ENCODE measurements around the gene MRTFA.
"Not testable (repeated sequence)": the region's sequence is repeated elsewhere in the genome, so short reads cannot be mapped to it uniquely, and the experiment has no call there.

MRTFA gene

GRCh38 chr22:40595497-40596234 lies 40.9 kb downstream of the MRTFA start:
- DNase-seq (ENCODE audit: low spot score) = no peak

- no peak for DNase-seq (ENCODE audit: low spot score)
These were observed 41.6 kb downstream of the MRTFA start for GRCh38 chr22:40594924-40595323.

DNA sequence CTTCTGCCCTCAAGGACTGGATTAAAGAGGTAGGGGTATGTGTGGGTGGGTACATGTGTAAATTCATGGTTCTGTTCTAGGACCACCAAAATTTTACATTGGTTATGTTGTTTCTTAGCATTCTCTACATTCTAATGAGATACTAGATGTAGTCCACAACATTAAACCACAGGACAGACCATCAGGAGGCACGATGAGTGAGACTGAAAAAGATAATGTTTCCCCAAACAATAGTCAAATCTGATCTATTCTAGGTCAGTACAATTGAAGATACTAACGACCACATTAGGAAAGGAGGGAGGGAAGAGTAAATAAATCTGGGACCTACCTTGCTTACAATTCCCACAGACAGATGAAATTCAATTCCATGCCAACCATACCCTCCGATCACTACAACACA lies 42.2 kb downstream of the MRTFA start:
- no peak for DNase-seq (ENCODE audit: low spot score)

DNA sequence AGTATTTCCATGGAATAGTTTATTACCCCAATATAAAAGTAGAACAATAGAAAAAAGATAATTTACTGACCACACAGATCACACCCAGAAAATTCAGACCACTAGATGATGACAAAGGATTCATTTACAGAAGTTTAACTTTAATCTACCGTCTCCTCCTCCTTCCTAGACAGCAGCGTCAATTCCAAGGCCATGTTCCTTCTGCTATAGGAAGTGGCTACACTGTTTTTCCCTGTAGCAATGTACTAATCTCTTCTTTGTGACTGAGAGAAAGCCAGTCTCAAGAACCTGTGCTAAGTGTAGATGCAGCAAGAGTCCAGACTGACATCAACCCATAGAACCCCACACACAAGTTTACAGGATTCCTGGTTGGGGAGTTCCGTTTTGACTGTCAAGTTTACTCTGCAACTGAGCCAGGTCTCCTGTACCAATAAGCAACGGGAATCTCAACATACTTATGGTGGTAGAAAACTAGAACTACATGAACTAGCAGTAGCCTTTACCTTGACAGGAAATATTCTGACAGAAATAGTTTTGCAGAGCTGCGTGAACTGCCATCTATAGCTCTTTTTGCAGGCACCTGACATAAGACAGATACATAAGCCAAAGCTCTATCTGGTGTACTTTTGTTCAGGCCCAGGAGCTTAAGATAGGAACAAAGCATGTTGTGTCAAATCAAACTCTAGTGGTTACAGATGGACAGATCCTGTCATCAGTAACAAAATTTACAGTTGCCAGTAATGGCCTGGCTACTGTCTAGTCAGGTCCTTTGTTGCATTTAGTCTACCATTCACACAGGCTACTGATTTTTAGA lies 42.9 kb downstream of the MRTFA start:
- no peak for DNase-seq (ENCODE audit: low spot score)

DNA sequence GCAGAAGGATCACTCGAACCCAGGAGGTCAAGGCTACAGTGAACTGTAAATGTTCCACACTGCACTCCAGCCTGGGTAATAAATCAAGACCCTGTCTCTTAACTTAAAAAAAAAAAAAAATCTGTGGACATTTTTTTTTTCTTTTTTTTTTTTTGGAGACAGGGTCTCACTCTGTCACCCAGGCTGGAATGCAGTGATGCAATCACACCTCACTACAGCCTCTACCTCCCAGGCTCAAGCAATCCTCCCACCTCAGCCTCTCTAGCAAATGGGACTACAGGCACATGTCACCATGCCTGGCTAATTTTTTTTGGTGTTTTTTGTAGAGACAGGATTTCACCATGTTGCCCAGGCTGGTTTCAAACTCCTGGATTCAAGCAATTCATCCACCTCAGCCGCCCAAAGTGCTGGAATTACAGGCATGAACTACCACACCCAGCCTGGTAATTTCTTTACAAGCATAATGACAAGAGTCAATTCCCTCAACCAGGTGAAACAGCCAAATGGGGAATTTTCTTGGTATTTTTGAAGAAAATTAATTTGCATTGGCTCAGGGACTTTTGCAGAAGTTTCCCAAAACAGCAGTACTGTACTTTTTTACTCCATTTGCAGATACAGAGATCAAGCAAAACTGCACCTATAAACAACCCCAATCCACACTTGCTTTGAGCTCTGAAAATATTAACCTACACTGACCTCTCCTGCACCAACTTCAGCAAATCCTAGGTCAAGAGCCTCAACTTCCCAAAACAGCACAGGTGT lies 44.0 kb downstream of the MRTFA start:
- no peak for DNase-seq (ENCODE audit: low spot score)

- DNase-seq (ENCODE audit: low spot score) = no peak
These were observed 47.8 kb downstream of the MRTFA start for GRCh38 chr22:40588726-40589125.

GRCh38 chr22:40586781-40587180 lies 49.7 kb downstream of the MRTFA start:
- no peak for DNase-seq (ENCODE audit: low spot score)

- no peak for DNase-seq (ENCODE audit: low spot score)
These were observed 51.2 kb downstream of the MRTFA start for GRCh38 chr22:40585310-40585751.

DNA sequence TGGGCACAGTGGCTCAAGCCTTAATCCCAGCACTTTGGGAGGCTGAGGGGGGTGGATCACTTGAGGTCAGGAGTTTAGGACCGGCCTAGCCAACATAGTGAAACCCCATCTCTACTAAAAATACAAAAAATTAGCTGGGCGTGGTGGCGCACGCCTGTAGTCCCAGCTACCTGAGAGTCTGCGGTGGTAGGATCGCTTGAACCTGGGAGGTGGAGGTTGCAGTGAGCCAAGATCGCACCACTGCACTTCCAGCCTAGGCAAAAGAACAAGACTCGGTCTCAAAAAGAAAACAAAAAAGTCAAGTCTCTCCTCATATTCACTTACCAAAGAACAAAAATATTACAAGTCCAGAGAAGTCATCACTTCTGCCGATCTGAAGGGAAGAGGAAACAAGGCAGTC lies 51.8 kb downstream of the MRTFA start:
- not testable (repeated sequence) for DNase-seq (ENCODE audit: low spot score)

GRCh38 chr22:40583053-40583741 lies 53.3 kb downstream of the MRTFA start:
- DNase-seq (ENCODE audit: low spot score) = no peak

DNA sequence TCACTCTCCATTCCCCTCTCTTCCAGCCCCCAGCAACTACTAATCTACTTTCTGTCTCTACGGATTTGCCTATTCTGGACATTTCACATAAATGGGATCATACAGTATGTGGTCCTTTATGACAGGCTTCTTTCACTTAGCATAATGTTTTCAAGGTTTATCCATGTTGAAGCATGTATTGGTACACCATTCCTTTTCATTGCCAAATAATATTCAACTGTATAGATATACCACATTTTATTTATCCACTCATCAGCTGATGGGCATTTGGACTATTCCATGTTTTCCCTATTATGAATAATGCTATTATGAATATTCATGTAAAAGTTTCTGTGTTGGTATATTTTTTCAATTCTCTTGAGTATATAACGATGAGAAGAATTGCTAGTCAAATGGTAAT lies 54.5 kb downstream of the MRTFA start:
- DNase-seq (ENCODE audit: low spot score) = no peak

- DNase-seq (ENCODE audit: low spot score) = no peak
These were observed 55.9 kb downstream of the MRTFA start for GRCh38 chr22:40580631-40581030.

GRCh38 chr22:40578171-40578570 lies 58.3 kb downstream of the MRTFA start:
- DNase-seq (ENCODE audit: low spot score) = no peak

- no peak for DNase-seq (ENCODE audit: low spot score)
These were observed 63.5 kb downstream of the MRTFA start for GRCh38 chr22:40572976-40573375.

DNA sequence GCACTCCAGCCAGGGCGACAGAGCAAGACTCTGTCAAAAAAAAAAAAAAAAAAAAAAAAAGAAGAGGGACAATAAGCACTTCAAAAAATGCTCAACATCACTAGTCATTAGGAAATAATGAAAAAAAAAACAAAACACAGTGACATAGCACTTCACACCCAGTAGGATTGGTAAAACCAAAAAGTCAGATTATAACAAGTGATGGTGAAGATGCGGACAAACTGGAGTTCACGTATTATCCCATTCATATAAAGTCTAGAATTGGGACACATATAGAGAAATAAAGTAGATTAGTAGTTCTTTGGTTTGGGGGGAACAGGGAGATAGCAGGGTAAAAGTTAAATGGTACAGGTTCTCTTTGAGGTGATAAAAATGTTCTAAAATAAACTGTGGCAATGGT lies 64.6 kb downstream of the MRTFA start:
- no peak for DNase-seq (ENCODE audit: low spot score)

DNA sequence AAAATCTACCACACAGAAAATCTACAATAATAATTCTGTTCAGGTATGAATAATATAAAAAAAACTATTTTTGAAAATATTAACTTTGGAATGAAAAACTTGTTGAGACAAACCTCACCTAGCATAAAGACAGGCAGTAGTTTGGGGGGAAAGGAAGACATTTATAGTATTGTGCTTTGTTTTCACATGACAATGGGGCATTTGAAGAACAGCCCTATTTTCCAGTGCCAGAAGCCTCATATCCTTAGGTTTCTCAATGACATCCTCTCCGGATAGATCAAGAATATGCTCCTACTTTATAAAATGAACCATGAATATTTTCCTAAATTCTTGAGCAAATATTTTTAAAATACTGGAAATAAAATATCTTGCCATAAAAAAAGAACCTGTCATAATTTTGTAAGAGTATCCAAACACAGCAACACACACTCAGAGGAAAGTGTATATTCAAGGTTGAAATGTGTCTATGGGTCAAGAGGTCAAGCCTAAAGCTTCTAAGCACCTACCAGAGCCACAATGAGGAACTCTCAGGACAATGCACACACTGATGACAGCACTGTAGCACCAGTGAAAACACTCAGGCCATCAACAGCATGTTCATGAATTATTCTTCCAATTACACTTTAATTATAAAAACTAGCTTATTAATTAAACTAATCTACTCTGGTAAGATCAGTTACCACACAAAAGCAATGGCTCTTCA lies 68.7 kb downstream of the MRTFA start:
- no peak for DNase-seq (ENCODE audit: low spot score)

DNA sequence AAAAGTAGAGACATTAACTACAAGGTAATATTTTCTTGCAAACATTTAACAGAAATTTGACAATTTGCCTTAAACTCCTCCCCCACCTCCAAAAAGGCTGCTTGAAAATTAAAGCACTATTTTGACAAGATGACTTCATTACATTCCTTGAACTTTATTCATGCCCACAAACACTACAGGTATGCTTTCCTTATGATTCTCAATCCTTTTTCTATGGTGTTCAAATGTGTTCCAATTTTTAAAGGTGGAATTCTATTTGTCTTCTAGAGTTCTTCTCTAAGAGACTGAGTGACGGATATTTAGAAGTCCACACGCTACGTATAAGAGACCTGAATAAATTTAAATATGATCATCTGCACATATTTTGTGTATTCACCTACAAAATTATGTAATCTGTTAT lies 69.4 kb downstream of the MRTFA start:
- DNase-seq (ENCODE audit: low spot score) = no peak

DNA sequence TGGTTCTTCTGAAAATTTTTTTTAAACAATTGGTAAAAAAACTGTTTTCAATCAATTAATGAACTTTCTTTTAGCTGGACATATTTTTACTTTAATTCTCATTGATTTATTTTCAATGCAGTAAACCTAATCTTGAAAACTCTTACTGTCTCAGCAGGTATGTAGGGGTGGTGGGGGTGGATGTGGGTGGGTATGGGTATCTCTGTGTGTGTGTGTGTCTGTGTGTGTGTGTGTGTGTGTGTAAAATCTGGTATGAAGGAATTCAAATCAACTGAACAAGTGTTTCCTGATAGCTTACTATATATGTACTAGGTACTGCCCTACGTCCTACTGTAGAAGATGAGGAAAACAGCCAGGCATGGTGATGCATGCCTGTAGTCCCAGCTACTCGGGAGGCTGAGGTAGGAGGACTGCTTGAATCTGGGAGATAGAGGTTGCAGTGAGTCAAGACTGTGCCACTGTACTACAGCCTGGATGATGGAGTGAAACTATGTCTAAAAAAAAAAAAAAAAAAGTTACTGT lies 75.5 kb downstream of the MRTFA start:
- DNase-seq (ENCODE audit: low spot score) = no peak

GRCh38 chr22:40560551-40560950 lies 76.0 kb downstream of the MRTFA start:
- DNase-seq (ENCODE audit: low spot score) = peak; percentile 25

DNA sequence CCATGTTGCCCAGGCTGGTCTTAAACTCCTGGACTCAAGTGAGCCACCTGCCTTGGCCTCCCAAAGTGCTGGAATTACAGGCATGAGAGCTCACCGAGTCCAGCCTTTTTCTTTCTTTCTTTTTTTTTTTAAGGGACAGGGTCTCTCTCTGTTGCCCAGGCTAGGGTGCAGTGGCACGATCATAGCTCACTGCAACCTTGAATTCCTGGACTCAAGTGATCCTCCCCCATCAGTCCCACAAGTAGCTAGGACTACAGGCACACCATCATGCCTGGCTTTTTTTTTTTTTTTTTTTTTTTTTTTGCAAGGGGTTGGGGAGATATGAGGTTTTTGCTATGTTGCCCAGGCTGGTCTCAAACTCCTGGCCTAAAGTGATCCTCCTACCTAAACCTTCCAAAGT lies 78.5 kb downstream of the MRTFA start:
- DNase-seq (ENCODE audit: low spot score) = no peak

DNA sequence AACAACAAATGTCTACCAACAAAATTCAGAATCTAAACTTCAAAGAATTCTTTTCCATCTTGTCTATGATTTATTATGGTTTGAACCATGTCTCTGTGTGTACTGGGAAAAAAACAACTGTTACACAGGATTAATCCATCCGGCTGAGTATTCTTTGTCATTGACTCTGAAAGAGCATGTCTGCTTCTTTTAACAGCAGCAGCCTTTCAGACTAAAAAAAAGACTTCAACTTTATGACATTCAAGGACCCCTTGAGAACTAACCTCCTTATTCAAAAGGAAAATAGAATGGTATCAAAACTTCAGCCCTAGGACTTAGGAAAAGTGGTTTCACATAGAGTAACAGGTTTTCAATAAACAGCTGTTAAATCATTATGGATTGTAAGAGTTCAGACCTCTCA lies 79.9 kb downstream of the MRTFA start:
- no peak for DNase-seq (ENCODE audit: low spot score)
